Measurements from ENCODE around the gene CMTM8.

- TF ChIP-seq ETV6 (conservative IDR thresholded peaks at IDR 0.05 in 1 of 2, IDR thresholded peaks at IDR 0.05 in 1 of 2; ENCODE audit: borderline replicate concordance in 1 of 2, low read depth in 1 of 2) (no peak), CTCF (IDR thresholded peaks at IDR 0.05 in 2 of 3, conservative IDR thresholded peaks at IDR 0.05 in 1 of 3; ENCODE audit: control insufficient read depth in 2 of 3, extremely low read depth in 1 of 3, insufficient read depth in 1 of 3, low read depth in 3 of 3, low read length in 3 of 3) (no peak), YBX1 (IDR thresholded peaks at IDR 0.05) (no peak), RFX5 (IDR thresholded peaks at IDR 0.05; ENCODE audit: low read depth, low read length) (no peak), EED (IDR thresholded peaks at IDR 0.05; ENCODE audit: low read depth) (no peak), SUZ12 (IDR thresholded peaks at IDR 0.05; ENCODE audit: unreplicated experiment) (no peak), FOS (IDR thresholded peaks at IDR 0.05; ENCODE audit: borderline replicate concordance, extremely low read depth, insufficient read length) (no peak), ATF3 (IDR thresholded peaks at IDR 0.05; ENCODE audit: borderline replicate concordance, extremely low read depth, low read depth, low read length) (no peak), TCF12 (IDR thresholded peaks at IDR 0.05; ENCODE audit: low read depth, low read length) (no peak), POLR2AphosphoS2 (IDR thresholded peaks at IDR 0.05; ENCODE audit: low read depth, low read length) (no peak), CBFB (IDR thresholded peaks at IDR 0.05; ENCODE audit: low read depth) (no peak)
These were observed 35.8 kb downstream of the CMTM8 start for GRCh38 chr3:32274306-32274705.
